NCI-H1048 (cell line): ENCODE data around the gene DMXL2.
"Not testable (repeated sequence)": the region's sequence is repeated elsewhere in the genome, so short reads cannot be mapped to it uniquely, and the experiment has no call there.

Experiments
- DNase-seq: peaks from one replicate; lab custom pipeline; 2025; lab: John Stamatoyannopoulos, UW

Gene DMXL2

GRCh38 chr15:51576911-51577500, 45.6 kb downstream of the DMXL2 start:
- DNase-seq = no peak

- DNase-seq = no peak
Measured at GRCh38 chr15:51576286-51576850, 46.2 kb downstream of the DMXL2 start.

GRCh38 chr15:51575775-51576174, 46.8 kb downstream of the DMXL2 start:
- no peak for DNase-seq

- not testable (repeated sequence) for DNase-seq
Measured at GRCh38 chr15:51573352-51573751, 49.2 kb downstream of the DMXL2 start.

GRCh38 chr15:51568939-51569784, 53.4 kb downstream of the DMXL2 start:
- DNase-seq = not testable (repeated sequence)

- no peak for DNase-seq
Measured at GRCh38 chr15:51561271-51561670, 61.3 kb downstream of the DMXL2 start.

GRCh38 chr15:51558876-51559275, 63.7 kb downstream of the DMXL2 start:
- DNase-seq = no peak

GRCh38 chr15:51558411-51558810, 64.2 kb downstream of the DMXL2 start:
- DNase-seq = no peak

GRCh38 chr15:51550841-51551240, 71.7 kb downstream of the DMXL2 start:
- no peak for DNase-seq

GRCh38 chr15:51547656-51548055, 74.9 kb downstream of the DMXL2 start:
- no peak for DNase-seq

- no peak for DNase-seq
Measured at GRCh38 chr15:51536965-51537574, 85.5 kb downstream of the DMXL2 start.

- no peak for DNase-seq
Measured at GRCh38 chr15:51533672-51534398, 88.7 kb downstream of the DMXL2 start.

GRCh38 chr15:51526955-51527354, 95.6 kb downstream of the DMXL2 start:
- DNase-seq = no peak

GRCh38 chr15:51524376-51524775, 98.2 kb downstream of the DMXL2 start:
- DNase-seq = no peak

GRCh38 chr15:51516291-51516690, 106.3 kb downstream of the DMXL2 start:
- no peak for DNase-seq

GRCh38 chr15:51505251-51505650, 117.3 kb downstream of the DMXL2 start:
- no peak for DNase-seq

- no peak for DNase-seq
Measured at GRCh38 chr15:51503003-51503402, 119.6 kb downstream of the DMXL2 start.

- no peak for DNase-seq
Measured at GRCh38 chr15:51499379-51499976, 123.1 kb downstream of the DMXL2 start.

GRCh38 chr15:51497806-51498205, 124.8 kb downstream of the DMXL2 start:
- DNase-seq = no peak

GRCh38 chr15:51496246-51496645, 126.3 kb downstream of the DMXL2 start:
- DNase-seq = no peak

GRCh38 chr15:51494411-51495314, 127.9 kb downstream of the DMXL2 start:
- no peak for DNase-seq
